GM21576 (cell line): Measurements from ENCODE around the gene ETV6.
"Not testable (repeated sequence)": the region's sequence is repeated elsewhere in the genome, so short reads cannot be mapped to it uniquely, and the experiment has no call there.

ENCODE experiments used
- ATAC-seq: cut with Tn5 transposase; IDR thresholded peaks from one replicate; pipeline ENCODE4 v1.9.1; 2021; ENCODE audit warnings: mild to moderate bottlenecking, moderate library complexity; ENCODE audit not compliant: unreplicated experiment

The ETV6 gene

DNA sequence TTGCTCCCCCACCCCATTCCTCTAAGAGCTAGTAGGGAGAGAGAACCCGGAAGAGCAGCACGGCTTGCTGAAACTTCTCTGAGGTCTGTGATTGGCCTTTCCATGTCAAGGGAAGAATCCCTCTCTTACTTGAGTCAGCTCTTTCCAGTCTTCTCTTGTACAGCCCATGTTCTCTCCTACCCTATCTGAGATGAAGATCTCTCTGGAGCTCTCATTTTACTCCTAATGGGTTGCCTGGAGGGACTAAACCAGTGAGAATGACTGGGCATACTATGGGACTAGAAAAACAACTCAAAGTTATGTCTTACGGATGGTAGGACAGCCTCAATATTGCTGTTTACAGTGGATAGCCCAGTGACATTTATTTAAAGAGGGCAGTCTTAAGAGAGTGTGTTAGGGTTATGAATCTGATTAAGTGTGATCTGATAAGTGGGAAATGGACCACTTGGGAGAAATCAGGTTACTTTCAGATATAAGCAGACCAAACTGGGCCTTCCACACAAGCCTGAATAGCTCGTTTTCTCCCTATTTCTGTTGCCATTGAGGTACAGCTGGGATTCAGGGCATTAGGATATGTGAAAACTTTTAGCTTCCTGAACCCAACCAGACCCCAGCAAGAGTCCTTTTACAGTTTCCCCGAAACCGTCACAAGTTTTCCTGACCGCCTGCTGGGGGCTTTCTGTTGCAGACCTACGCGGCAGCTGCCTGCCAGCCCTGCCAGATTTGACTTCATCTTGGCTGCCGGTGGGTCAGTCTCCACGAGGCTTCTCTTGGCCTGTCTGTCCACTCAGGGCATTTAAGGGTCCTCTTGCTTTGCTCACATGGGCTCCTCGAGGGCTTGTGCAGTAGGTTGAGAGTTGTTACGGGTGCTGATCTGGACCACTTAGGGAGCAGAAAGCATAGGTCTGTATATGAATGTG is 16.9 kb downstream of the ETV6 start:
- no peak for ATAC-seq

DNA sequence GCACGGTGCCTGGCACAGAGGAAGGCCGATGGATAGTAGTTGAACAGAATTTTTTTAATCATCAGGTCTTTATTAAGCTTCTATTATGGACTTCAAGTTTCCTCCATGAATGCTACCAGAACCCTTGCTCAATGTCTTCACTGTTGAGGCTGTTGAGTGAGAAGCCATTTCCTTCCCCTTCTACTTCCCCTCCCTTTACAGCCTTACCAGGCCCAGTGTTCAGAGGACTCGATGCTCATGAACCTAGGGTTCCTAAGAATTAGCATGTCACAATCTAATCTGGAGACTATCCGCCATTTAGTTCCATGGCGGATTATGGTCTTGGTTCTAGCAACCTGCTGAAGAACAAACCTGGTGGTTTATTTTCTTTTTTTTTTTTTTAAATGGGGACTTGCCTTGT is 17.7 kb downstream of the ETV6 start:
- no peak for ATAC-seq

DNA sequence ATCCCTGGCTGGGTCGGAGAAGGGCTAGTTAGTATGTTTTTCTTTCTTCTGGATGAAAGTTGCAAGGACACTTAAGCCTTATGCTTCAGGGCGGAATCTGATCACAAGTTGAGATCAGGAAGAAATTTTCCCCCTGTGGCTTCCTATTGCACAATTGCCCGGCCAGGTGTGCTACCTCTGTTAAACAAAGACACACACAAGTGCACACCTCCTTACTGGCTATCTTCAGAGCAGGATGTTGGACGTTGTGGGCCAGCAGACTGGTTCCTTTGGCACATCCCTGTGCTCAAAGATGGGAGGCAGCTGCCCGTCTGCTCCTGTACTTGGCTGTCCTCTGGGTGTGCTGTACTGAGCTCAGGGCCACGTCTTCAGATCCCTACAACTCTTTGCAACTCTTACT is 19.1 kb downstream of the ETV6 start:
- no peak for ATAC-seq

DNA sequence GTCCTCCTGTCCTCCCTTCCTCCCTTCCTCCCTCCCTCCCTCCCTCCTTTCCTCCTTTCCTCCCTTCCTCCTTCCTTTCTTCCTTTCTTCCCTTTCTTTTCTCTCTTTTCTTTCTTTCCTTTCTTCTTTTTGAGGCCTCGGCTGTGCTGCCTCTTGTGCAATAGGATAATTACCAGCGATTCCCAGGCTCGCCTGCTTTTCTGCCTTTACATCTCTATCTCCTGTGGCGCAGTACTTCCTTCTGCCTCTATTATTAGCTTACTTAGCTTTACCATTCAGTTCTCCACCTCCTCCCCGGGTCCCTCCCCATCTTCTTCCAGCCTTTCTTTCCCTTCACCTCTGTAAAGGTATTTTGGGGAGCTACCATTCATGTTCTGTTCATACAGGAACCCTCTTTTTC is 19.9 kb downstream of the ETV6 start:
- ATAC-seq, result no peak

DNA sequence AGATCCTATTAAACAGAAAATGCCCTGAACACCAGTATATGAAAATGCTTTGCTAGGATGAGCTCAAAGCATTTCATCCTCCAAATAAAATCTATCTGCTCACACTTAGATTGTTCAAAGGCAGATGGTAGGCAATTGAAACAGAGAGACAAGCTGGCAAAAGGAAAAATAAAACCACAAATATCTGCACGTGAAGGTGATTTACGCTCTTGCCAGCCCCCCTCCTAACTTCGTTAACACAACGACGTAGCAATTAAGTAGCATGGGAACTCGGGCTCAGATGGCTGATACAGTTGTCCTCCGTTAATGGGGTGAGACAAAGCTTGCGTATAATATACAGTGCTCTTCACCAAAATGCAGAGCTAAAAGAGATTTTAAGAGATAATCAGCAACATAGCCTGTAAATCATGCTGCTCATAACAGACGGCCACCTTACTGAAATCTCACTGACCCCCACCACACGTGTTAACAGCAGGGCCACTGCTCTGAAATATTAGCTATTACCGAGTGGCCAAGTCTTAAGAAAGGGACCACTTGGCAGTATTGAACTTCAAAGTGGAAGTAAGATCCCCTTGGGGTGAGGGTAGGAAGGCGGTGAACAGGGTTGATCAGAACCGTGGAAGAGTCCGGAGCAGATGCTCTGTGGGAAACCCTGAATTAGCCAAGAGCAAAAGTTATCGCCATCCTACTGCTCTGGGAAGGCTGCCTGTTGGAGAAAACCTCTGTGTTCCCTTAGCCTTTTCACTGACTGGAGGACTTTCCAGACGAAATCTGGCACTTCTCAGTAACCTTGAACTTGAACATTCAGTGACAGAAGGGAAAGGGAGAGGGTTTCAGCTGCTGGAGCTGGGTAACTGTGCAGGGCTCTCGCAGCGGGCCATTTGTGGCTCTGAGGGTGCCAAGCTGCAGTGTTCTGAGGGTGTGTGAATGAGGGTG is 23.1 kb downstream of the ETV6 start:
- ATAC-seq, result no peak

DNA sequence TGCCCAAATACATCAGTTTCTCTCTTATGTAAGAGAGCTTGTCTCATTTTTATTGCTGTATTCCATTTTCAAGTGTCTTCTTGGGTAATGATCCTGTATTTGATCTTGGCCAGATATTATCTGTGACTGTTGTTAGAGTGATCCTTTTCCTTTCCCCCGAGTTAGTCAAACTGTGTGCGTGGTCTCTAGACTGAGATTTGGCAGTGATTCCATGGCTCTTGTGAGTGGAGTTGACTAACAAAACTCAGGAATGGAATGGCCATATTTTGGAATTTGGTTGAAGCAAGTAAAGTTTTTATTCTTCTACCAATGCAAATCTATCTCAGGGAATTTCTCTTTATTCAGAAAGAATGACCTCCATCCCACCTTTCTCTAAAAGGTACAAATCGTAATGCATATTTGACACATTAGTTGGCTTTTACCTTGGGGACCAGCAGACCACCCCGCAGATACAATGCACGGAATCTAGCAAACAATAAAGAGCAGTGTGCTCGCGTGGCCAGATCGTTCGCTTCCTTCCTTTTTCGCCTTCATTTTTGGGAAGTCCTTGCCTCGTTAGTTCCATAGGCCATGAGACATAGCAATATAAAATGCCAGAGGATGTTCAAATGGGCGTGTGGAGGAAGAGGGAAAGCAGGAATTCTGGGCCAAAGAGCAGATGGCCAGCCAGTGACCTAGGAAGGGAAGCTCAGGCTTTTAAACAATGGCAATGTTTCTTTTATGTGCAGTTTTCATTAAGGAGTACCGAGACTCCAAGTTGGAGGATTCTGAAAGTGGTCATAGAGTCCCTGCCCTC is 24.4 kb downstream of the ETV6 start:
- ATAC-seq, result no peak

DNA sequence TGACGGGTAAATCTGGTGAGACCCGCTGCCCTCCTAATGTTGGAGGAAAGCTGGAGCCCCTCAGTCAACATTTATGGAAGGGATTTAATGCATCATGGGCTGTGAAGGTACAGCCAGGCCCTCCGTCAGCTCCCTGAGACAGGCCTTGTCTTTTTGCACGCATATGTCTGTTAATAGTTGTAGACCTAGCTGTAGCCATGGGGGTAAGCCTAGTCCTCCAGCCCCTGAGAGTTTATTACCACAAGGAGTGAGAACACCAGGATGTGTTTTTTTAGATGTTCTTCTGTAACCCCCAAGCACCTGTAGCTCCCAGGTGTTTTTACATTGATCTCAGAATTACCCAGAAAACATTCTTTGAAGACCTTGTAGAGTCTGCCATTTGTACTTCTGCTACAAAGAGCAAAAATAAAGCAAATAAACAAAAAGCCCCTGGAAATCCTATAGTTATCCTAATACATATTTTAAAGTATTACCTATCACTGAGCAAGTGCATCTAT is 25.5 kb downstream of the ETV6 start:
- ATAC-seq, result no peak

DNA sequence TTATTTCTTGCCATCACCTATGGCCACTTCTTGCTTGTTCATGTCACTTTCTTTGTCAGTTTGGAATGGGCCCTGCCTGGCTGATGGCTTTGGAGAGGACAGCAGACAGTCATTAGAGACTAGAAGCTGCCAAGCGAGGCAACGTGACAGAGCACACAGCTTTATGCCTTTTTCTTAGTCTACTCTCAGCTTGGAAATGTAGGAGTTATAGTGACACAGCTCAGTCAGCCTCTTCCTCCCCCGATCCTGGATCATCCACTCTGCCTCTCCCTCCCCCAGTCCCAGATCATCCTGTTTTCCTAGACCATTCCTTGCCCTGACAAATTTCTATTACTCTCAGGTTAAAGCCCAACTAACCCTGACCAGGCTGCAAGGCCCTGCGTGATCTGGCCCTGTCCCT is 26.6 kb downstream of the ETV6 start:
- no peak for ATAC-seq

DNA sequence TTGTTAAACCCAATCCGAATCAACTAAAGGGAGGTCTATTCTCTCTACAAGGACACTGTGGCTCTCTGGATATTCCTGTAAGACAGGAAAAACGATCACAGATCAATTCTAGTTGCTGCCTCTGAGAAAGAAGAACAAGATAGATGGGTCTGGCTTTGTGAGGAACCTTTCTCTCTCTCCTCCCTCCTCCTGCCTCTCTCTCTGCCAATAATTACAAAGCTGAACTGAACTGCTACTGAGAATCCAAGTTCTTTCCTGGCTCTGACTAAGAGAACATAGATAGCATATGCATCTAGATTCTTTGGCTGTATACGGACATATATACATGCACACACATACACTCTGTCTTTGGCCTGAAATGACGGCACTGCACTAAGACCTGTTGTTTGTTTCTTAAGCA is 27.6 kb downstream of the ETV6 start:
- no peak for ATAC-seq

DNA sequence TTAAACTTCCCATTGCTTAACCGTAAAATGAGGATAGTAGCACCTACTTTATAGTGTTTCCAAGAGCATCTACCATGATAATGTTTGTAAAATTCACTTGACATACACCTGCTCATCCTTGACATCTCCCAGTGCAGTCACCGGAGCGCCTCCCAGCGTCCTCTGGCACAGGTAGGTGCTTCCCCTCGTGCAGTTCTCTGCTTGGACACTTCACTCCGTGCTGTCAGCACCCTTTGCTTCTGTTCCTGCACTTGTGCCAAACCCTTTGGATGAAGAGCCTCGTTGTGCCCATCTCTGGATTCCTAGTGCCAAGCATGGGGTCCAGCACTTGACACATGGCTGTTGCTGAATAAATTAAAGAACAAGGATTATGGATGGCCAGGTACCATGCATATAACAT is 28.3 kb downstream of the ETV6 start:
- ATAC-seq, result no peak

DNA sequence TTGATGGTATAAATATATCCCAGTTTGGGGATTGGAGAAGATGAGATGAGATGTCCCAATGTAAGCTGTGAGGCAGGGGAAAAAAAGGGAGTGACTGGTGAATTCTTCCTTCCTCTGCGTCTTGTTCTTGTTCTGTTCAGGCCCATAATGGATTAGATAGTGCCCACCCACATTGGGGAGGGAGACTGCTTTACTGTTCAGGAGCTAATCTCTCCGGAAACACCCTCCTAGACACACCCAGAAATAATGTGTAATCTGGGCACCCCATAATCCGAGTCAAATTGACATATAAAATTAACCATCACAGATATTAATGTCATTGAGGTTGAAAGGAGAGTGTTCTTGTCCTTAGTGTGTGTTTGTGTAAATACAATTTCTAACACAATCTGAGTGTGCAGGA is 29.3 kb downstream of the ETV6 start:
- ATAC-seq, result no peak

DNA sequence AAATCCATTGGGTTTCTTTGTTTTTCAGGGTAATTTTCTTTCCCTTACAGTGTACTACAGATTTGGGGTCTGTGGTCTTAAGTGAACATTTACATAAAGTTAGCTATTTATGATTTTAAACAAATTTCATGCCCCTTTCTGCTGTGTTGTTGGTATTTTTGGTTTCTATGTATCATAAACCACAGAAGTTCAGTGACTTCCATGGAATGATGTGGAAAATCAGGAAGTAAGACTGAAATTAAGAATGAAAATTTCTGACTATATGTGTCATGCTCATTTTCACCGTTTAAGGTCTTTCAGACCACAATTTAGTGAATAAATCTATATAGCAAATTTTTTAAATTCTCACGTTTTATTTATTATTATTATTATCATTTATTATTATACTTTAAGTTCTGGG is 31.7 kb downstream of the ETV6 start:
- no peak for ATAC-seq

DNA sequence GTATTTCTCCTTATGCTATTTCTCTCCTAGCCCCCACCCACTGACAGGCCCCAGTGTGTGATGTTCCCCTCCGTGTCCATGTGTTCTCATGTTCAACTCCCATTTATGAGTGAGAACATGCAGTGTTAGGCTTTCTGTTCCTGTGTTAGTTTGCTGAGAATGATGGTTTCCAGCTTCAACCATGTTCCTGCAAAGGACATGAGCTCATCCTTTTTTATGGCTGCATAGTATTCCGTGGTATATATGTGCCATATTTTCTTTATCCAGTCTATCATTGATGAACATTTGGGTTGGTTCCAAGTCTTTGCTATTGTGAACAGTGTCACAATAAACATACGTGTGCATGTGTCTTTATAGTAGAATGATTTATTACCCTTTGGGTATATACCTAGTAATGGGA is 32.2 kb downstream of the ETV6 start:
- ATAC-seq, result not testable (repeated sequence)

DNA sequence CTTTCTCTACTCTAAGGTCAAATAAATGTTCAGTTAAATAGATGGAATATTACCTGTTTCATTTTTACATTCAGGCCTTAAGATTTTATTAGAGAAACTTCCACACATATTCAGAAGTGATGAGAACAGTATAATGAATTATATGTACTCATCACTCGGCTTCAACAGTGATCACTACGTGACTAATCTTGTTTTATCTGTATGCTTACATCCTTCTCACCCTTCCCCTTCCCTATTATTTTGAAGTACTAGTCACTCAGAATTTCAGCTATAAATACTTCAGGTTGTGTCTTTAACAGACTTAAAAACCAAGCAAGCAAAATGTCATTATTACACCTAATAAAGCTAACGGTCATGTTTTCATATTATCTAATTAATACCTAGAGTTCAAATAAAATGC is 34.9 kb downstream of the ETV6 start:
- no peak for ATAC-seq

DNA sequence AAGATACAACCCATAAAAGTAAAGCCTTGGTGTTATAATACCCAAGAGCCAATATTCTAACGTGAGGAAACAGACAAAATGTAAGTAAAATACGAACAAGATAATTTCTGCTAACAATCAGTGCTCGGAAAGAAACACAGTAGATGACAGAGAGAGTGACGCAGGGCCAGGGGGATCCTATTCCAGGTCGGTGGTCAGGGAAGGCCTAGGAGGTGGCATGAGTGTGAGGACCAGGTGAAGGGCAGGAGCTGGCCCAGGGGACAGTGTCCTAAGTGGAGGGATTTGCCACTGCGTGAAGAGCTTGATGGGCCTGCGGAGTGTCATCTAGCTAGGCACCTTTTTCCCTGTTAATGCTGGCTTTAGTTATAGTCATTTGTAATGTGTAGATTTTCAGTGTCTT is 35.3 kb downstream of the ETV6 start:
- no peak for ATAC-seq

DNA sequence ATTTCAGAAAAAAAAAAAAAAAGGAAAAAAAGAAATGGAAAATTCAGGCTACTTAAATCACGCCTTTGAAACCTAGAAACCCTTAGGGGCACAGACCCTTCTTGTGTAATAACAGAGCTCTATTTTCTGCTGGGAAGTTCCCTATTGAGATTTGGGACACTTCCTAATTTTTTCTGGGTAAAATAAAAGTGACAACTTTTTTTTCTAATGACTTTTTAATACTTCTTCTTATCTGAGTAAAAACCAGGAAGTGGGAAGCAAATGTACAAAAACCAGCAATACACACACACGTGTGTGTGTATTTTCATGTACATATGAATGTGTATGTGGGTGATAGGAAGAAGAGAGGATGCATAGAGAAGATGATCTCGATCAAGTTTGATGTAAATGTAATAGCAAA is 35.8 kb downstream of the ETV6 start:
- ATAC-seq, result no peak

DNA sequence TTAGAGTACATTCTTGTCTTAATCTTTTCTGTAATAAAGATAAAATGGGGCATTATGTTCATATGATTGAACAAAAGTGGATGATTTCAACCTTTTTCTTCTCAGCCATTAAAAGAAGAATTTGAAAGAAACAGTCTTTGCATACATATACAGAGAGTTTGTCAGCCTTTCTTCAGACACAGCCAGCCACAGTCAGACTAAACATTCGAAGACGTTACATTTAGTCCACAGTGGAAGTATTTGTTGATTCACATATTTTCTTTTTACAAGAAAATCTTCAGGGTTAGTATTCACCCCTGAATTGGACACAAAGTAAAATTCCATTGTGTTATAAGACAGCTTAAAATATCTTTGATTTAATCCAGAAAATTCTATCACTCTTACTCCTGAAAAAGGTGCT is 36.2 kb downstream of the ETV6 start:
- ATAC-seq, result no peak

DNA sequence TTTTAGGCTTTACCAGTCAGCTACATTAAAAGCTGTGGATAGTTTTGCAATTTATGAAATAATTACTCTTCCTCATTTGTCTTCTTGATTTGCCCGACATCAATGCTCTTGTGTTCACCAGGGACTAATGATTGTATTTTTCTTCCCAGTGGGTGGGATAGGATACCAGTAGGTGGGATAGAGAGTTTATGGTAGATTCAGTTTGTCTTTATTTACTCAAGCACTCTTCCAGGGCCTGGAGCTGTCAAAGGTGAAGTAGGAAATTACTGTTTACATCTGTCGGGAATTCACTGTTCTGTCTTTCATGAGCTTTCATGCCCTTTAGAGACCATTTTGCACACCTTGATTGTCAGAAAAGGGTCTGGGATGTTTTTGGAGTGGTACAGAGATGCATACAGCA is 36.6 kb downstream of the ETV6 start:
- ATAC-seq, result no peak

DNA sequence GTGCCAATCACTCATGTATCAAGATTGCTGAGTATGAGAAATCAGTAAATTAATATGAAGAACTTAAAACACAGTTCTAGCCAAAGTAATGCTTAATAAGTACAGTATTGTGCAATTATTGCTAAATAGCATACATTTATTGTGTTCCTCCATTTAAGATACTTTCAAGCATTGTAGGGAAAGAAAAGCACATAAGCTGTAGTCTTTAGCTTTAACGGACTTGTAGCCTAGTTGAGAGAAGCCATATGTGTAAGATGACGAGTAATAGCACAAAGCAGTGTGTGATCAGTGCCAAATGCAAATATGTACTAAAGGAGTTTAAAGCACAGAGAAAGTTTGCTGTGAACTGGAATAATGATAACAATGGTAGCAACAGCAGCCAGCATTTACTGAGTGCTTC is 38.1 kb downstream of the ETV6 start:
- no peak for ATAC-seq

DNA sequence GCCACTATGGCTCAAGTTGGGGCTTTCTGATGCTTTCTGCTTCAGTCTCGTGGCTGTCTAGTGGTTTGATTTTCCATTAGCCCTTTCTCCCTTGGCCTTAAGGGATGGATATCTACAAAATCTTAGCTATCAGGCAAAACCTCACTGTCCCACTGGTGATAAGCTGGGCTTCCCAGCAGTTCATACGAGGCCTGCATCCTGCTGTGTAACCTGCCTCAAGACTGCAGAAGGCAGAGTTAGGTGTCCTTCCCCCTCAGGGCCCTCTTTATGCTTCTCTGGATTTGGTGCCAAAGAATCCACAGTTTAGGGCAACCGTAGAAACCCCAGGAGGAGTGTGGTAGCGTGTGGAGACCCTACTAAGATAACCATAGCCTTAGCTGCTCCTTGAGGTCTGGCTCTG is 38.9 kb downstream of the ETV6 start:
- ATAC-seq, result no peak

DNA sequence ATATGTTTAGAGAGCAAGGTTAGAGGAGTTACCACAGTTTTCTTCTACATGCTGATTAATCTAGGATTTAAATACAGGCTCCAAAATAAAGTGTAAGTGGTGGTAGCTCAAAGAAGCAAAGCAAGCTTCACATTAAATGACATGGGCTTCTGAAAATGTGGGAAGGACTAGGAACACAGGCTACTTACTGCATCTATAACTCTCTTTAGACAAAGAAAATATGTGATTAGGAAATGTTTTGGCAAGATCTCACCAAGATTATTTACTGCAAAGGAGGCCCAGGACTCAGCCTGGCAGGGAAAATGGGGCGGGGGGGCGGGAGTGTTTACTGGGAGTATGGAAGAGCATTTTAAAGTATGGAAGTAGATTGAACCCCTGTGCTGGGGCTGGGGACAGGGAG is 39.4 kb downstream of the ETV6 start:
- no peak for ATAC-seq
